ENCODE results near the gene OPRD1.

GRCh38 chr1:28885977-28886730, 74.2 kb downstream of the OPRD1 start:
- no peak for TF ChIP-seq CTCF (IDR thresholded peaks at IDR 0.05 in 4 of 5, conservative IDR thresholded peaks at IDR 0.05 in 1 of 5)
- no peak for TF ChIP-seq POLR2A (IDR thresholded peaks at IDR 0.05)
